Cardiac muscle cell (in vitro differentiated cells and primary cell): Measurements from ENCODE around the gene DOCK7. TPM values are rescaled to one million over a fixed set of nuclear protein-coding genes. Genes with fewer than 3 reads are reported as not detected.
A peak's percentile ranks its signal among the peaks of the same experiment; 100 is the strongest.

ENCODE experiments used
- DNase-seq, 2 donors: peaks; one replicate each; pipeline versions ENCODE4 v3.0.0 to v3.0.0-alpha.2; 2010 to 2017; ENCODE audit warnings: low read depth in 1 of 2, low spot score in 1 of 2
- H3K27ac ChIP-seq: fragments of 200-600 bp; sonication (generic); 2 replicates; pipeline ENCODE4 v1.5.1; 2016
- H3K27me3 ChIP-seq: fragments of 200-600 bp; sonication (generic); 2 replicates; pipeline ENCODE4 v1.6.0; 2016; ENCODE audit warnings: control low read depth
- H3K36me3 ChIP-seq: fragments of 200-600 bp; sonication (generic); 2 replicates; pipeline ENCODE4 v1.5.1; 2016; ENCODE audit warnings: control low read depth
- H3K4me1 ChIP-seq: fragments of 200-600 bp; sonication (generic); 2 replicates; pipeline ENCODE4 v1.8.1; 2017; ENCODE audit warnings: low read depth, mild to moderate bottlenecking, mixed run types
- H3K4me3 ChIP-seq: fragments of 200-600 bp; sonication (generic); 2 replicates; pipeline ENCODE4 v1.5.1; 2016; ENCODE audit warnings: mild to moderate bottlenecking
- H3K9me3 ChIP-seq: fragments of 200-600 bp; sonication (generic); 2 replicates; pipeline ENCODE4 v1.5.1; 2017; ENCODE audit warnings: low read depth, mild to moderate bottlenecking, control low read depth
- CTCF ChIP-seq: IDR thresholded peaks from 2 replicates; pipeline ENCODE4 v1.5.1; 2012; ENCODE audit warnings: low read depth, mild to moderate bottlenecking, low read length
- polyA plus RNA-seq: library from polyadenylated mRNA; unstranded; fragments of >200 nt; fragmentation: Nextera tagmentation; extraction: Ambion mirVana; gene quantifications from 2 replicates; pipeline ENCODE4 v1.2.1, GENCODE V29; 2016
- total RNA-seq: library from RNA; depleted of rRNA; stranded (reverse); fragments of >200 nt; gene quantifications from 2 replicates; pipeline ENCODE4 v1.2.3, GENCODE V29; 2016

DOCK7 gene
- total and polyA plus RNA-seq, 2 experiments from 2014 or later, result 17.5 to 79.6 TPM

- DNase-seq, result no peak
- no peaks in the 10 kb centered on the region for H3K9me3 ChIP-seq
- H3K27me3 ChIP-seq, result no peaks in the 10 kb centered on the region
- H3K36me3 ChIP-seq, result no peaks in the 10 kb centered on the region
- no peak overlapping the region for H3K4me3 ChIP-seq
- no peaks in the 10 kb centered on the region for H3K4me1 ChIP-seq
- TF ChIP-seq CTCF, result no peak
- no peak overlapping the region for H3K27ac ChIP-seq
Measured at GRCh38 chr1:62417351-62417999, 270.7 kb downstream of the DOCK7 start.

- no peaks in the 10 kb centered on the region for H3K36me3 ChIP-seq
- DNase-seq, result no peak
- H3K4me1 ChIP-seq, result no peaks in the 10 kb centered on the region
- H3K27ac ChIP-seq, result no peak overlapping the region
- H3K4me3 ChIP-seq, result no peak overlapping the region
- no peaks in the 10 kb centered on the region for H3K27me3 ChIP-seq
- H3K9me3 ChIP-seq, result no peaks in the 10 kb centered on the region
- no peak for TF ChIP-seq CTCF
Measured at GRCh38 chr1:62415687-62416086, 272.5 kb downstream of the DOCK7 start.

GRCh38 chr1:62407398-62408009 is 280.7 kb downstream of the DOCK7 start:
- Histone ChIP-seq H3K27me3 (no peaks in the 10 kb centered on the region), H3K27ac (no peak overlapping the region), H3K36me3 (no peaks in the 10 kb centered on the region), H3K9me3 (no peaks in the 10 kb centered on the region), H3K4me3 (no peak overlapping the region), H3K4me1 (no peaks in the 10 kb centered on the region)
- peak; percentile 70 for TF ChIP-seq CTCF
- DNase-seq, result peak; percentile 73 to 75

- H3K4me1 ChIP-seq, result no peaks in the 10 kb centered on the region
- H3K36me3 ChIP-seq, result no peaks in the 10 kb centered on the region
- DNase-seq, result no peak
- no peak overlapping the region for H3K4me3 ChIP-seq
- H3K27ac ChIP-seq, result no peak overlapping the region
- no peaks in the 10 kb centered on the region for H3K27me3 ChIP-seq
- H3K9me3 ChIP-seq, result no peaks in the 10 kb centered on the region
- TF ChIP-seq CTCF, result no peak
Measured at GRCh38 chr1:62406576-62406975, 281.6 kb downstream of the DOCK7 start.

GRCh38 chr1:62405247-62405646 is 282.9 kb downstream of the DOCK7 start:
- H3K9me3 ChIP-seq, result no peaks in the 10 kb centered on the region
- no peaks in the 10 kb centered on the region for H3K27me3 ChIP-seq
- no peaks in the 10 kb centered on the region for H3K4me1 ChIP-seq
- no peak overlapping the region for H3K27ac ChIP-seq
- no peak overlapping the region for H3K4me3 ChIP-seq
- DNase-seq, result no peak
- no peaks in the 10 kb centered on the region for H3K36me3 ChIP-seq
- TF ChIP-seq CTCF, result no peak

Other genes starting within 250 kb of the DOCK7 start
- not detected in 2 replicates for gene ANGPTL3, start 90.9 kb downstream of the DOCK7 start, total RNA-seq
- 0.94 TPM in 1 of 2 replicates, not detected in the other for gene ANGPTL3, start 90.9 kb downstream of the DOCK7 start, polyA plus RNA-seq
- gene ATG4C, start 95.7 kb upstream of the DOCK7 start, total RNA-seq, result 7.8 and 9.0 TPM in 2 replicates
- gene ATG4C, start 95.7 kb upstream of the DOCK7 start, polyA plus RNA-seq, result 14.7 and 17.7 TPM in 2 replicates